RWPE2 (cell line): Measurements from ENCODE around the gene VEGFA.

ENCODE experiments used
- ATAC-seq: fragments of 200-7000 bp; cut with Tn5 transposase; 3 replicates; pipeline ENCODE4 v1.9.1; 2021; ENCODE audit warnings: low read depth
- DNase-seq: peaks from one replicate; pipeline ENCODE4 v3.0.0-alpha.2; 2020; ENCODE audit warnings: low spot score
- H3K27ac ChIP-seq: fragments of 450-650 bp; 2 replicates; pipeline ENCODE4 v1.5.1; 2017; ENCODE audit warnings: mild to moderate bottlenecking; ENCODE audit not compliant: poor library complexity, severe bottlenecking
- H3K27me3 ChIP-seq: fragments of 250-450 bp; sonication (Bioruptor Pico); 2 replicates; pipeline ENCODE4 v1.5.1; 2021; ENCODE audit warnings: mild to moderate bottlenecking, moderate library complexity; ENCODE audit not compliant: insufficient read depth, poor library complexity, severe bottlenecking
- H3K36me3 ChIP-seq: fragments of 250-450 bp; sonication (Bioruptor Pico); 2 replicates; pipeline ENCODE4 v1.5.1; 2020; ENCODE audit warnings: low read depth, mild to moderate bottlenecking, moderate library complexity
- H3K4me1 ChIP-seq: fragments of 250-450 bp; sonication (Bioruptor Pico); 2 replicates; pipeline ENCODE4 v1.5.1; 2021; ENCODE audit warnings: mild to moderate bottlenecking, moderate library complexity; ENCODE audit not compliant: insufficient read depth, poor library complexity, severe bottlenecking
- H3K4me3 ChIP-seq: fragments of 250-450 bp; sonication (Bioruptor Pico); 2 replicates; pipeline ENCODE4 v1.5.1; 2021; ENCODE audit warnings: mild to moderate bottlenecking, moderate library complexity; ENCODE audit not compliant: severe bottlenecking
- H3K9me3 ChIP-seq: fragments of 250-450 bp; sonication (Bioruptor Pico); 2 replicates; pipeline ENCODE4 v1.5.1; 2021; ENCODE audit warnings: mild to moderate bottlenecking, moderate library complexity; ENCODE audit not compliant: severe bottlenecking
- TF ChIP-seq, protein P1 (sequence below): fragments of 450-650 bp; IDR thresholded peaks from one replicate; pipeline ENCODE4 v1.5.1; 2017; ENCODE audit warnings: mild to moderate bottlenecking, moderate library complexity; ENCODE audit not compliant: poor library complexity, severe bottlenecking

VEGFA gene

DNA sequence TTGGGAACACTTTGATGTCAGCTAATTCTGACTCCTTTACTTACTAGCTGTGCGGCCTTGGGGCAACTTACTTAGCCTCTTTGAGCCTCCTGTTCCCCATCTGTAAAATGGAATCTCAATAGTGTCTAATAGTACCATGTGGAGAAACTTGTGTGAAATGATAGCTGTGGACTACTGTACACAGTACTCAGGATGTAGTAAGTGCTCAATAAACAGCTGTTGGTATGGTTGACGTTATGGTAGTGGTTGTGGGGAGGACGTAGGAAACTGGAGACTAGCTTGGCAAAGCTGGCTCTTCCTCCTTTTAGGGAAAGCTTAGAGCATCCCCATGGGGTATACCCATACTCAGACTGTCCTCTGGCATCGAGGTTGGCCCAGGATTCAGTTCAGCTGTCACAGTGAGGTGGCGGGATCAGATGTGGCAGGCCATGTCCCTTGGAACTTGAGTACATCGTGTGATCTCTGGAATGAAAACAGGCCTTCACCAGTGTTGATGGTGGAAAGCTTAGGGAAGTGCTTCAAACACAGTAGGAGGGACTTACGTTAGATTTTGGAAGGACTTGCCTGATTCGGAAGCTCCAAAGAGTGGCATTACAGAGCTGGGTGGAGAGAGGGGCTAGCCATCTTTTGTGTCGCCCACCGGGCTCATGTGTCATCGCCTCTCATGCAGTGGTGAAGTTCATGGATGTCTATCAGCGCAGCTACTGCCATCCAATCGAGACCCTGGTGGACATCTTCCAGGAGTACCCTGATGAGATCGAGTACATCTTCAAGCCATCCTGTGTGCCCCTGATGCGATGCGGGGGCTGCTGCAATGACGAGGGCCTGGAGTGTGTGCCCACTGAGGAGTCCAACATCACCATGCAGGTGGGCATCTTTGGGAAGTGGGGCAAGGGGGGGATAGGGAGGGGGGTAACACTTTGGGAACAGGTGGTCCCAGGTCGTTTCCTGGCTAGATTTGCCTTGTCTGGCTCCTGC lies 7.1 kb downstream of the VEGFA start:
- no peak for ATAC-seq
- Histone ChIP-seq H3K27me3 (no peaks in the 10 kb centered on the region), H3K9me3 (no peaks in the 10 kb centered on the region), H3K36me3 (peaks cover 100% of the 10 kb centered on the region), H3K4me3 (no peak overlapping the region), H3K4me1 (peaks cover 7% of the 10 kb centered on the region), H3K27ac (no peak overlapping the region)
- TF ChIP-seq, protein P1, sequence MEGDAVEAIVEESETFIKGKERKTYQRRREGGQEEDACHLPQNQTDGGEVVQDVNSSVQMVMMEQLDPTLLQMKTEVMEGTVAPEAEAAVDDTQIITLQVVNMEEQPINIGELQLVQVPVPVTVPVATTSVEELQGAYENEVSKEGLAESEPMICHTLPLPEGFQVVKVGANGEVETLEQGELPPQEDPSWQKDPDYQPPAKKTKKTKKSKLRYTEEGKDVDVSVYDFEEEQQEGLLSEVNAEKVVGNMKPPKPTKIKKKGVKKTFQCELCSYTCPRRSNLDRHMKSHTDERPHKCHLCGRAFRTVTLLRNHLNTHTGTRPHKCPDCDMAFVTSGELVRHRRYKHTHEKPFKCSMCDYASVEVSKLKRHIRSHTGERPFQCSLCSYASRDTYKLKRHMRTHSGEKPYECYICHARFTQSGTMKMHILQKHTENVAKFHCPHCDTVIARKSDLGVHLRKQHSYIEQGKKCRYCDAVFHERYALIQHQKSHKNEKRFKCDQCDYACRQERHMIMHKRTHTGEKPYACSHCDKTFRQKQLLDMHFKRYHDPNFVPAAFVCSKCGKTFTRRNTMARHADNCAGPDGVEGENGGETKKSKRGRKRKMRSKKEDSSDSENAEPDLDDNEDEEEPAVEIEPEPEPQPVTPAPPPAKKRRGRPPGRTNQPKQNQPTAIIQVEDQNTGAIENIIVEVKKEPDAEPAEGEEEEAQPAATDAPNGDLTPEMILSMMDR, result no peak
- no peak for DNase-seq

GRCh38 chr6:43778131-43778855 lies 8.3 kb downstream of the VEGFA start:
- Histone ChIP-seq H3K9me3 (no peaks in the 10 kb centered on the region), H3K27ac (peak overlapping the region; percentile 6), H3K4me1 (peaks cover 7% of the 10 kb centered on the region), H3K36me3 (peaks cover 100% of the 10 kb centered on the region), H3K4me3 (no peak overlapping the region), H3K27me3 (no peaks in the 10 kb centered on the region)
- DNase-seq (no peak), ATAC-seq (no peak)
- TF ChIP-seq, protein P1, result no peak

DNA sequence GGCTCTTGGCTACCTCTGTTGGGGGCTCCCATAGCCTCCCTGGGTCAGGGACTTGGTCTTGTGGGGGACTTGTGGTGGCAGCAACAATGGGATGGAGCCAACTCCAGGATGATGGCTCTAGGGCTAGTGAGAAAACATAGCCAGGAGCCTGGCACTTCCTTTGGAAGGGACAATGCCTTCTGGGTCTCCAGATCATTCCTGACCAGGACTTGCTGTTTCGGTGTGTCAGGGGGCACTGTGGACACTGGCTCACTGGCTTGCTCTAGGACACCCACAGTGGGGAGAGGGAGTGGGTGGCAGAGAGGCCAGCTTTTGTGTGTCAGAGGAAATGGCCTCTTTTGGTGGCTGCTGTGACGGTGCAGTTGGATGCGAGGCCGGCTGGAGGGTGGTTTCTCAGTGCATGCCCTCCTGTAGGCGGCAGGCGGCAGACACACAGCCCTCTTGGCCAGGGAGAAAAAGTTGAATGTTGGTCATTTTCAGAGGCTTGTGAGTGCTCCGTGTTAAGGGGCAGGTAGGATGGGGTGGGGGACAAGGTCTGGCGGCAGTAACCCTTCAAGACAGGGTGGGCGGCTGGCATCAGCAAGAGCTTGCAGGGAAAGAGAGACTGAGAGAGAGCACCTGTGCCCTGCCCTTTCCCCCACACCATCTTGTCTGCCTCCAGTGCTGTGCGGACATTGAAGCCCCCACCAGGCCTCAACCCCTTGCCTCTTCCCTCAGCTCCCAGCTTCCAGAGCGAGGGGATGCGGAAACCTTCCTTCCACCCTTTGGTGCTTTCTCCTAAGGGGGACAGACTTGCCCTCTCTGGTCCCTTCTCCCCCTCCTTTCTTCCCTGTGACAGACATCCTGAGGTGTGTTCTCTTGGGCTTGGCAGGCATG lies 9.2 kb downstream of the VEGFA start:
- no peaks in the 10 kb centered on the region for H3K27me3 ChIP-seq
- peaks cover 7% of the 10 kb centered on the region for H3K4me1 ChIP-seq
- peak overlapping the region; percentile 6 for H3K27ac ChIP-seq
- ATAC-seq, result no peak
- no peak for DNase-seq
- H3K9me3 ChIP-seq, result no peaks in the 10 kb centered on the region
- no peak overlapping the region for H3K4me3 ChIP-seq
- TF ChIP-seq, protein P1, result no peak
- peaks cover 100% of the 10 kb centered on the region for H3K36me3 ChIP-seq

GRCh38 chr6:43779852-43780236 lies 9.8 kb downstream of the VEGFA start:
- H3K9me3 ChIP-seq, result no peaks in the 10 kb centered on the region
- peak overlapping the region; percentile 6 for H3K27ac ChIP-seq
- no peaks in the 10 kb centered on the region for H3K27me3 ChIP-seq
- no peak overlapping the region for H3K4me3 ChIP-seq
- H3K36me3 ChIP-seq, result peaks cover 99% of the 10 kb centered on the region
- no peak for DNase-seq
- no peak for ATAC-seq
- peaks cover 3% of the 10 kb centered on the region for H3K4me1 ChIP-seq
- TF ChIP-seq, protein P1, result no peak
